ENCODE measurements around the gene FANCL.

DNA sequence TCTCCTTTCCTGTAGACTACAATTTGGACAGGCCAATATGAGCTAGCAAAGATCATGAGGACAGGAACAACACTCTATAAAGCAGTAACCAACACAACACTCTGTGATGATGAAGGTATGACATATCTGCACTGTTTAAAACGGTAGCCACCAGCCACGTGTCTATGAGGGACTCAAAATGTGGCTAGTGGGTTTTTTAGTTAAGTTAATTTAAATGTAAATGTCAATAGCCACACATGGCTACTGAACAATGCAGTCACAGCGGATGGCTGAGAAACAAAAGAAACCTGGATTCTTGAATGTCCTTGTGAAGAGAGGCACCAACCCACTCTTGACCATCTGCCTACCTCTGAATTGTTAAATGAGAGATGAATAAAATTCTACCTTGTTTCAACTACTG lies 33.9 kb downstream of the FANCL start:
- TF ChIP-seq, protein P1, sequence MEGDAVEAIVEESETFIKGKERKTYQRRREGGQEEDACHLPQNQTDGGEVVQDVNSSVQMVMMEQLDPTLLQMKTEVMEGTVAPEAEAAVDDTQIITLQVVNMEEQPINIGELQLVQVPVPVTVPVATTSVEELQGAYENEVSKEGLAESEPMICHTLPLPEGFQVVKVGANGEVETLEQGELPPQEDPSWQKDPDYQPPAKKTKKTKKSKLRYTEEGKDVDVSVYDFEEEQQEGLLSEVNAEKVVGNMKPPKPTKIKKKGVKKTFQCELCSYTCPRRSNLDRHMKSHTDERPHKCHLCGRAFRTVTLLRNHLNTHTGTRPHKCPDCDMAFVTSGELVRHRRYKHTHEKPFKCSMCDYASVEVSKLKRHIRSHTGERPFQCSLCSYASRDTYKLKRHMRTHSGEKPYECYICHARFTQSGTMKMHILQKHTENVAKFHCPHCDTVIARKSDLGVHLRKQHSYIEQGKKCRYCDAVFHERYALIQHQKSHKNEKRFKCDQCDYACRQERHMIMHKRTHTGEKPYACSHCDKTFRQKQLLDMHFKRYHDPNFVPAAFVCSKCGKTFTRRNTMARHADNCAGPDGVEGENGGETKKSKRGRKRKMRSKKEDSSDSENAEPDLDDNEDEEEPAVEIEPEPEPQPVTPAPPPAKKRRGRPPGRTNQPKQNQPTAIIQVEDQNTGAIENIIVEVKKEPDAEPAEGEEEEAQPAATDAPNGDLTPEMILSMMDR (IDR thresholded peaks at IDR 0.05): no peak
- no peak for TF ChIP-seq POLR2AphosphoS5 (IDR thresholded peaks at IDR 0.05)
